Thyroid gland (tissue), 4 donors: ENCODE results near the gene ATF4.

ENCODE experiments used
- POLR2A ChIP-seq, 2 donors: fragments of 450-650 bp; IDR thresholded peaks; one replicate each; pipeline ENCODE4 v1.6.1; 2017; ENCODE audit warnings: antibody characterized with exemption in 2 of 2, mild to moderate bottlenecking in 2 of 2, moderate library complexity in 1 of 2
- TF ChIP-seq, protein P1 (sequence below), 6 experiments: fragments of 200-600 bp in 3 of 6; fragments of 450-650 bp in 3 of 6; sonication (generic) in 3 of 6; IDR thresholded peaks; one replicate each; pipeline ENCODE4 v1.5.1; 2016 to 2019; ENCODE audit warnings: antibody characterized with exemption in 6 of 6, mild to moderate bottlenecking in 2 of 6, inconsistent platforms in 1 of 6, moderate library complexity in 1 of 6

DNA sequence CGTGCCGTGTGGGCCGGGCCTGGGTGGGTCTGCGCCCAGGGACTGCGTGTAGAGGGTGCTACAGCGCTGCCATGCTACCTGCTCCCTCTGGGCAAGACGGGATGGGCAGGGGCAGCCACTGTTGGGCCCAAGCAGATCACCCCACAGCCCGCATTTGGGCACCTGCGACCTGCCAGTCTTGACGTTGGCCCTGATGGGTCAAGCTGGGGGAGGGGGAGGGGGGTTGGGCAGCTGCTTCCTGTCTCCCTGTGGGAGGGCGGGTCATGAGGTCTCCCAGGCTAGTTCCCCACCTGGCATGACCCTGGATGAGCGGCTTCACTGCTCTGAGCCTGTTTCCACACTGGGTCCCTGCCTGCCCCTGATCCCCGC lies 15.0 kb downstream of the ATF4 start:
- TF ChIP-seq, protein P1, sequence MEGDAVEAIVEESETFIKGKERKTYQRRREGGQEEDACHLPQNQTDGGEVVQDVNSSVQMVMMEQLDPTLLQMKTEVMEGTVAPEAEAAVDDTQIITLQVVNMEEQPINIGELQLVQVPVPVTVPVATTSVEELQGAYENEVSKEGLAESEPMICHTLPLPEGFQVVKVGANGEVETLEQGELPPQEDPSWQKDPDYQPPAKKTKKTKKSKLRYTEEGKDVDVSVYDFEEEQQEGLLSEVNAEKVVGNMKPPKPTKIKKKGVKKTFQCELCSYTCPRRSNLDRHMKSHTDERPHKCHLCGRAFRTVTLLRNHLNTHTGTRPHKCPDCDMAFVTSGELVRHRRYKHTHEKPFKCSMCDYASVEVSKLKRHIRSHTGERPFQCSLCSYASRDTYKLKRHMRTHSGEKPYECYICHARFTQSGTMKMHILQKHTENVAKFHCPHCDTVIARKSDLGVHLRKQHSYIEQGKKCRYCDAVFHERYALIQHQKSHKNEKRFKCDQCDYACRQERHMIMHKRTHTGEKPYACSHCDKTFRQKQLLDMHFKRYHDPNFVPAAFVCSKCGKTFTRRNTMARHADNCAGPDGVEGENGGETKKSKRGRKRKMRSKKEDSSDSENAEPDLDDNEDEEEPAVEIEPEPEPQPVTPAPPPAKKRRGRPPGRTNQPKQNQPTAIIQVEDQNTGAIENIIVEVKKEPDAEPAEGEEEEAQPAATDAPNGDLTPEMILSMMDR (IDR thresholded peaks at IDR 0.05) = no peak
- TF ChIP-seq POLR2A (IDR thresholded peaks at IDR 0.05) = no peak
